HepG2 (cell line): ENCODE data around the gene DAB1. TPM values are rescaled to one million over a fixed set of nuclear protein-coding genes. Genes with fewer than 3 reads are reported as not detected.

Experiments
- ATAC-seq: fragments of 200-7000 bp; cut with Tn5 transposase; 3 replicates; pipeline ENCODE4 v1.9.1; 2020; ENCODE audit warnings: mild to moderate bottlenecking, moderate library complexity
- BruUV-seq: library from RNA; stranded (reverse); fragments of 400-500 nt; replicated peaks from 2 replicates; lab custom pipeline; 2021; lab: Mats Ljungman, UMichigan
- CTCF ChIA-PET: fragments of 300-600 bp; formaldehyde crosslinking; extraction: SDS; loops from one replicate; lab custom pipeline; 2021; ENCODE audit warnings: low total read pairs, inconsistent platforms, low intra/inter-chr PET ratio; lab: Yijun Ruan, JAX
- POLR2A ChIA-PET: fragments of 350-600 bp; sonication (Branson Sonifier 250); formaldehyde crosslinking; loops from one replicate; lab custom pipeline; 2020; ENCODE audit warnings: antibody characterized with exemption, inconsistent platforms; lab: Yijun Ruan, JAX
- DNase-seq: peaks from one replicate; pipeline ENCODE4 v3.0.0-alpha.2; 2015; ENCODE audit warnings: low spot score
- FAIRE-seq: peaks from 3 replicates; lab custom pipeline; 2011; peaks lifted over from hg19 to GRCh38; lab: Jason Lieb, UNC
- H2AFZ ChIP-seq: one replicate; pipeline ENCODE4 v1.6.1; 2011; ENCODE audit warnings: low read length, inconsistent platforms
- H3K27ac ChIP-seq: fragments of 300-600 bp; 3 replicates; pipeline ENCODE4 v1.8.0; 2011; ENCODE audit warnings: mixed run types, mild to moderate bottlenecking, mixed read lengths, low read length, inconsistent platforms; ENCODE audit not compliant: insufficient read depth; ENCODE audit errors: extremely low read length
- H3K27me3 ChIP-seq, 2 experiments: fragments of 200-600 bp in 1 of 2; 2 replicates in 1 of 2; 3 replicates in 1 of 2; pipeline versions ENCODE4 v1.6.0 to v1.8.0; 2011; ENCODE audit warnings: low read length in 2 of 2, mild to moderate bottlenecking in 2 of 2, moderate library complexity in 2 of 2, inconsistent platforms in 1 of 2; ENCODE audit not compliant: insufficient read depth in 2 of 2, control insufficient read depth in 1 of 2
- H3K36me3 ChIP-seq, 2 experiments: fragments of 200-600 bp in 1 of 2; replicated peaks in 1 of 2; 2 replicates in 1 of 2; 3 replicates in 1 of 2; pipeline versions ENCODE4 v1.5.1 to v1.8.0; 2011; ENCODE audit warnings: low read length in 2 of 2, inconsistent platforms in 1 of 2; ENCODE audit not compliant: insufficient read depth in 2 of 2, control insufficient read depth in 1 of 2
- H3K4me1 ChIP-seq: 2 replicates; pipeline ENCODE4 v1.5.1; 2012; ENCODE audit warnings: low read length, inconsistent platforms; ENCODE audit not compliant: insufficient read depth
- H3K4me2 ChIP-seq: 2 replicates; pipeline ENCODE4 v1.6.0; 2011; ENCODE audit warnings: low read depth, low read length, inconsistent platforms
- H3K4me3 ChIP-seq, 3 experiments: fragments of 200-600 bp in 1 of 3; sonication (generic), shearing (Covaris generic) in 1 of 3; replicated peaks in 1 of 3; 2 replicates each; pipeline ENCODE4 v1.5.1; 2011 to 2016; ENCODE audit warnings: low read length in 3 of 3, inconsistent platforms in 2 of 3, low read depth in 2 of 3, mild to moderate bottlenecking in 2 of 3, control low read depth in 1 of 3, mixed read lengths in 1 of 3; ENCODE audit not compliant: insufficient read depth in 1 of 3
- H3K79me2 ChIP-seq: one replicate; pipeline ENCODE4 v1.6.1; 2011; ENCODE audit warnings: low read length, inconsistent platforms; ENCODE audit not compliant: insufficient read depth
- H3K9ac ChIP-seq: 2 replicates; pipeline ENCODE4 v1.6.0; 2011; ENCODE audit warnings: mild to moderate bottlenecking, low read depth, low read length, inconsistent platforms; ENCODE audit not compliant: insufficient read depth
- H3K9me3 ChIP-seq: 2 replicates; pipeline ENCODE4 v1.5.1; 2012; ENCODE audit warnings: mild to moderate bottlenecking, low read length
- H4K20me1 ChIP-seq: 2 replicates; pipeline ENCODE4 v1.6.0; 2011; ENCODE audit warnings: inconsistent platforms, mild to moderate bottlenecking, low read length, moderate library complexity; ENCODE audit not compliant: insufficient read depth
- ADNP ChIP-seq: sonication (generic); formaldehyde crosslinking; IDR thresholded peaks from 2 replicates; pipeline ENCODE4 v1.4.0; 2020; ENCODE audit warnings: missing genetic modification reagents
- ATF7-NPFF ChIP-seq: sonication (generic); formaldehyde crosslinking; IDR thresholded peaks from 2 replicates; pipeline ENCODE4 v1.8.1; 2023; ENCODE audit warnings: mild to moderate bottlenecking, low read depth, missing genetic modification reagents, moderate library complexity
- CREB1 ChIP-seq, 2 experiments: fragments of 450-650 bp in 1 of 2; IDR thresholded peaks; 2 replicates each; pipeline ENCODE4 v1.6.1; 2016 to 2017; ENCODE audit warnings: control low read depth in 1 of 2, mild to moderate bottlenecking in 1 of 2, missing compliant biosample characterization in 1 of 2, missing genetic modification characterization in 1 of 2
- E2F1 ChIP-seq: sonication (generic); formaldehyde crosslinking; IDR thresholded peaks from 2 replicates; pipeline ENCODE4 v1.5.0; 2020; ENCODE audit warnings: missing genetic modification reagents
- ELF3 ChIP-seq: IDR thresholded peaks from 2 replicates; pipeline ENCODE4 v1.6.1; 2016; ENCODE audit warnings: missing genetic modification reagents, missing compliant biosample characterization
- FOSL1 ChIP-seq: sonication (generic); formaldehyde crosslinking; IDR thresholded peaks from 2 replicates; pipeline ENCODE4 v1.9.0; 2021; ENCODE audit warnings: missing genetic modification reagents, borderline replicate concordance
- HDAC6 ChIP-seq: fragments of 200-600 bp; sonication (generic); IDR thresholded peaks from 2 replicates; pipeline ENCODE4 v1.7.0; 2017; ENCODE audit warnings: mild to moderate bottlenecking, antibody characterized with exemption, low read length, low read depth
- HIC2 ChIP-seq: sonication (generic); formaldehyde crosslinking; IDR thresholded peaks from 2 replicates; pipeline ENCODE4 v1.9.0; 2022; ENCODE audit warnings: low read depth, missing genetic modification reagents
- IRX3 ChIP-seq: sonication (generic); formaldehyde crosslinking; IDR thresholded peaks from 2 replicates; pipeline ENCODE4 v1.8.1; 2023; ENCODE audit warnings: mild to moderate bottlenecking, low read depth, missing genetic modification reagents, borderline replicate concordance
- ISX ChIP-seq: sonication (generic); formaldehyde crosslinking; conservative IDR thresholded peaks from 2 replicates; pipeline ENCODE4 v1.5.0; 2020; ENCODE audit warnings: missing genetic modification reagents
- KLF12 ChIP-seq: sonication (generic); formaldehyde crosslinking; IDR thresholded peaks from 2 replicates; pipeline ENCODE4 v1.4.0; 2020; ENCODE audit warnings: missing genetic modification reagents, borderline replicate concordance
- MEIS2 ChIP-seq: sonication (generic); formaldehyde crosslinking; IDR thresholded peaks from 2 replicates; pipeline ENCODE4 v1.9.0; 2021; ENCODE audit warnings: mild to moderate bottlenecking, missing genetic modification reagents
- NR2F1 ChIP-seq, 2 experiments: fragments of 450-650 bp in 1 of 2; formaldehyde crosslinking in 1 of 2; IDR thresholded peaks; 2 replicates each; pipeline versions ENCODE4 v1.5.0 to v1.6.1; 2016 to 2020; ENCODE audit warnings: mild to moderate bottlenecking in 1 of 2, missing compliant biosample characterization in 1 of 2, missing genetic modification reagents in 1 of 2, moderate library complexity in 1 of 2
- POLR2A ChIP-seq, 2 experiments: IDR thresholded peaks; 2 replicates each; pipeline ENCODE4 v1.6.1; 2011; ENCODE audit warnings: low read depth in 2 of 2, low read length in 2 of 2, mild to moderate bottlenecking in 1 of 2, moderate library complexity in 1 of 2; ENCODE audit not compliant: insufficient read depth in 1 of 2
- TARDBP ChIP-seq: sonication (generic); formaldehyde crosslinking; IDR thresholded peaks from 2 replicates; pipeline ENCODE4 v1.8.0; 2022; ENCODE audit warnings: mild to moderate bottlenecking, missing genetic modification reagents
- TP53 ChIP-seq: sonication (generic); formaldehyde crosslinking; conservative IDR thresholded peaks from 2 replicates; pipeline ENCODE4 v1.4.0; 2020; ENCODE audit warnings: missing genetic modification reagents
- ZNF136 ChIP-seq: sonication (generic); formaldehyde crosslinking; IDR thresholded peaks from 2 replicates; pipeline ENCODE4 v1.8.1; 2022; ENCODE audit warnings: low read depth, mild to moderate bottlenecking, moderate library complexity, missing genetic modification reagents
- ZNF160 ChIP-seq: sonication (generic); formaldehyde crosslinking; IDR thresholded peaks from 2 replicates; pipeline ENCODE4 v1.8.0; 2022; ENCODE audit warnings: mild to moderate bottlenecking, inconsistent platforms, missing genetic modification reagents
- ZNF317 ChIP-seq: sonication (generic); formaldehyde crosslinking; IDR thresholded peaks from 2 replicates; pipeline ENCODE4 v1.5.0; 2020; ENCODE audit warnings: mild to moderate bottlenecking, missing genetic modification reagents
- ZNF33A ChIP-seq: sonication (generic); formaldehyde crosslinking; IDR thresholded peaks from 2 replicates; pipeline ENCODE4 v1.5.1; 2020; ENCODE audit warnings: missing genetic modification reagents, mild to moderate bottlenecking, moderate library complexity, borderline replicate concordance
- ZNF430 ChIP-seq: sonication (generic); formaldehyde crosslinking; IDR thresholded peaks from 2 replicates; pipeline ENCODE4 v1.9.0; 2021; ENCODE audit warnings: mild to moderate bottlenecking, missing genetic modification reagents
- ZNF768 ChIP-seq: sonication (generic); formaldehyde crosslinking; IDR thresholded peaks from 2 replicates; pipeline ENCODE4 v1.4.0; 2020; ENCODE audit warnings: missing genetic modification reagents
- ZNF883 ChIP-seq: sonication (generic); formaldehyde crosslinking; IDR thresholded peaks from 2 replicates; pipeline ENCODE4 v1.5.1; 2020; ENCODE audit warnings: mild to moderate bottlenecking, missing genetic modification reagents; ENCODE audit errors: not compliant biosample characterization
- WGBS: methylation state at CpG from one replicate; pipeline ENCODE4 v1.1.6; 2017; ENCODE audit warnings: low lambda C conversion rate; 5-methylcytosine and 5-hydroxymethylcytosine counted together
- in situ Hi-C: cut with HindIII; loops from 2 replicates; pipeline ENCODE4 v1.10.0; 2017; ENCODE audit warnings: low pct_unique_long_range_greater_than_20kb; ENCODE audit not compliant: extremely low pct_ligation_motif_present
- intact Hi-C: fragments of 100-400 bp; cut with micrococcal nuclease; formaldehyde crosslinking; loops from one replicate; pipeline ENCODE4 v1.10.0; 2022; ENCODE audit not compliant: unreplicated experiment
- polyA plus RNA-seq, 8 experiments: library from polyadenylated mRNA; depleted of rRNA in 3 of 8; stranded (reverse) in 7 of 8; unstranded in 1 of 8; fragments of >200 nt; fragmentation: Illumina TruSeq in 4 of 8; extraction: Trizol in 4 of 8; gene quantifications; 2 replicates each; pipeline versions ENCODE4 v1.2.1 to v1.2.3, GENCODE V29; 2011 to 2016; ENCODE audit warnings: low read depth in 4 of 8, missing spikeins in 1 of 8, mixed read lengths in 1 of 8; ENCODE audit not compliant: insufficient read depth in 1 of 8
- total RNA-seq, 5 experiments: library from RNA; depleted of rRNA; stranded (reverse); fragments of >200 nt; fragmentation: Illumina TruSeq; extraction: Trizol; gene quantifications; 2 replicates each; pipeline ENCODE4 v1.2.3, GENCODE V29; 2016; ENCODE audit warnings: low read depth in 1 of 5

DAB1 gene
- total and polyA plus RNA-seq, 2 of the 13 experiments (the other 11 are each of a cell fraction or from before 2014, with no cell fraction given) = 0.04 to 0.13 TPM

GRCh38 chr1:57131701-57132394 is 292.0 kb downstream of the DAB1 start (continued):
- TF ChIP-seq KLF12 (CRISPR knock-in tag) (no peak), ZNF768 (no peak), ZNF883 (no peak), MEIS2 (CRISPR knock-in tag) (no peak)

- Histone ChIP-seq H3K4me3 (no peak overlapping the region), H3K27ac (no peak overlapping the region), H3K4me1 (no peaks in the 10 kb centered on the region), H3K9ac (no peak overlapping the region), H3K4me2 (no peak overlapping the region), H3K36me3 (no peaks in the 10 kb centered on the region), H4K20me1 (no peaks in the 10 kb centered on the region), H3K79me2 (no peaks in the 10 kb centered on the region), H3K27me3 (no peaks in the 10 kb centered on the region), H2AFZ (no peak overlapping the region), H3K9me3 (no peaks in the 10 kb centered on the region)
- 0% methylated on average over 1 of the region's 1 CpG for WGBS
- TF ChIP-seq ZNF317 = no peak
- no peak for TF ChIP-seq ELF3 (CRISPR knock-in tag)
- no peak for TF ChIP-seq ATF7-NPFF (CRISPR knock-in tag)
- no peak for TF ChIP-seq ZNF160 (CRISPR knock-in tag)
- no peak for TF ChIP-seq ZNF33A (CRISPR knock-in tag)
- no peak for TF ChIP-seq TARDBP (CRISPR knock-in tag)
- TF ChIP-seq E2F1 (CRISPR knock-in tag) = no peak
- TF ChIP-seq TP53 (CRISPR knock-in tag) = no peak
- TF ChIP-seq POLR2A (IDR thresholded peaks at IDR 0.05; ENCODE audit: insufficient read depth in 1 of 2, low read depth in 2 of 2, low read length in 2 of 2) = no peak
- TF ChIP-seq ZNF430 (CRISPR knock-in tag) = no peak
- no peak for TF ChIP-seq HDAC6
- no peak for TF ChIP-seq NR2F1 (CRISPR knock-in tag; IDR thresholded peaks at IDR 0.05)
- TF ChIP-seq ADNP = no peak
- no peak for TF ChIP-seq ZNF136 (CRISPR knock-in tag)
- no peak for TF ChIP-seq CREB1 (IDR thresholded peaks at IDR 0.05)
- TF ChIP-seq CREB1 (CRISPR knock-in tag; IDR thresholded peaks at IDR 0.05) = no peak
- no peak for TF ChIP-seq IRX3
- TF ChIP-seq HIC2 (CRISPR knock-in tag) = no peak
- TF ChIP-seq FOSL1 = no peak
- TF ChIP-seq ISX (CRISPR knock-in tag) = no peak
- in situ Hi-C loops (no loop called here), intact Hi-C loops (no loop called here)
- POLR2A ChIA-PET = no interaction called here
- FAIRE-seq = no peak
- DNase-seq = no peak
- no TSS peak for BruUV-seq
- ATAC-seq = no peak
- CTCF ChIA-PET = no interaction called here
Measured at GRCh38 chr1:57131257-57131656, 292.6 kb downstream of the DAB1 start.
